ENCODE results near the gene CELA3B.
"Not testable (repeated sequence)": the region's sequence is repeated elsewhere in the genome, so short reads cannot be mapped to it uniquely, and the experiment has no call there.

DNA sequence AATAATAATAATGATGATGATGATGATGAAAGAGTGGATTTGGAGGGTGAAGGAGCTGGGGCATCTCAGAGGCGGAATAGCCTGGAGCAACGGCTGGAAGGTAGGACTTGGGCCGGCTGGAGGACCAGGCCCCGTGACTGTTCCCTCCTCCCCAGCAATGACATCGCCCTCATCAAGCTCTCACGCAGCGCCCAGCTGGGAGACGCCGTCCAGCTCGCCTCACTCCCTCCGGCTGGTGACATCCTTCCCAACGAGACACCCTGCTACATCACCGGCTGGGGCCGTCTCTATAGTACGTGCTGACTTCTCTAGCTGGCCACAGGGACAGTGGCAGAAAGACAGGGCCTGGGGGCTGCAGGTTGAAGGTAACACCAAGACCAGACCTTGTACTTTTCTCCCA lies 6.7 kb downstream of the CELA3B start:
- TF ChIP-seq CTCF (conservative IDR thresholded peaks at IDR 0.05 in 1 of 2, IDR thresholded peaks at IDR 0.05 in 1 of 2; ENCODE audit: low read depth in 1 of 2, low read length in 2 of 2); EZH2 (IDR thresholded peaks at IDR 0.05; ENCODE audit: low read length, missing control alignments): not testable (repeated sequence)
